ENCODE results near the gene GET4. TPM values are rescaled to one million over a fixed set of nuclear protein-coding genes. Genes with fewer than 3 reads are reported as not detected.

GET4 gene
- total RNA-seq, 2 donors from 2014 or later: 34.8 to 42.2 TPM

GRCh38 chr7:934469-935163, 58.3 kb downstream of the GET4 start:
- WGBS, 2 donors: 86 to 94% methylated on average over 22 to 27 of the region's 34 CpGs
- intact Hi-C loops (cut with DNase I): no loop called here
- H3K9me3 ChIP-seq: no peaks in the 10 kb centered on the region
- H3K36me3 ChIP-seq (replicated peaks in 1 of 2; ENCODE audit: insufficient read depth in 1 of 2, low read depth in 2 of 2): no peaks in the 10 kb centered on the region
- TF ChIP-seq CTCF (IDR thresholded peaks at IDR 0.05): no peak
- TF ChIP-seq POLR2A (IDR thresholded peaks at IDR 0.05): no peak
- no peaks in the 10 kb centered on the region for H3K27me3 ChIP-seq
- H3K4me1 ChIP-seq: no peaks in the 10 kb centered on the region
- H3K27ac ChIP-seq: no peak overlapping the region
- no peak overlapping the region for H3K4me3 ChIP-seq
- peak in 1 of 4 donors; percentile 8 for DNase-seq
- no peak for ATAC-seq

- intact Hi-C loops (cut with DNase I): no loop called here
- H3K36me3 ChIP-seq (replicated peaks in 1 of 2; ENCODE audit: insufficient read depth in 1 of 2, low read depth in 2 of 2): no peaks in the 10 kb centered on the region
- no peaks in the 10 kb centered on the region for H3K4me1 ChIP-seq
- ATAC-seq (no peak), DNase-seq (no peak)
- no peak for TF ChIP-seq CTCF (IDR thresholded peaks at IDR 0.05)
- TF ChIP-seq POLR2A (IDR thresholded peaks at IDR 0.05): no peak
- H3K27me3 ChIP-seq: no peaks in the 10 kb centered on the region
- WGBS, 2 donors: 87 to 90% methylated on average over 9 to 40 of the region's 46 CpGs
- H3K9me3 ChIP-seq: no peaks in the 10 kb centered on the region
- no peak overlapping the region for H3K27ac ChIP-seq
- H3K4me3 ChIP-seq: no peak overlapping the region
Observed at GRCh38 chr7:935164-935873, 59.0 kb downstream of the GET4 start.

GRCh38 chr7:935874-936385, 59.6 kb downstream of the GET4 start:
- H3K27ac ChIP-seq: no peak overlapping the region
- H3K4me3 ChIP-seq: no peak overlapping the region
- H3K9me3 ChIP-seq: no peaks in the 10 kb centered on the region
- intact Hi-C loops (cut with DNase I): no loop called here
- no peak for DNase-seq
- WGBS, 2 donors: 91 to 95% methylated on average over 27 of the region's 28 CpGs
- peak; percentile 7 for ATAC-seq
- no peaks in the 10 kb centered on the region for H3K27me3 ChIP-seq
- H3K36me3 ChIP-seq (replicated peaks in 1 of 2; ENCODE audit: insufficient read depth in 1 of 2, low read depth in 2 of 2): no peaks in the 10 kb centered on the region
- H3K4me1 ChIP-seq: no peaks in the 10 kb centered on the region
- no peak for TF ChIP-seq CTCF (IDR thresholded peaks at IDR 0.05)
- no peak for TF ChIP-seq POLR2A (IDR thresholded peaks at IDR 0.05)

GRCh38 chr7:936386-937054, 60.2 kb downstream of the GET4 start:
- Histone ChIP-seq H3K27me3 (no peaks in the 10 kb centered on the region), H3K9me3 (no peaks in the 10 kb centered on the region), H3K4me1 (no peaks in the 10 kb centered on the region), H3K36me3 (replicated peaks in 1 of 2; ENCODE audit: insufficient read depth in 1 of 2, low read depth in 2 of 2) (no peaks in the 10 kb centered on the region), H3K27ac (no peak overlapping the region), H3K4me3 (no peak overlapping the region)
- no peak for TF ChIP-seq CTCF (IDR thresholded peaks at IDR 0.05)
- intact Hi-C loops (cut with DNase I): no loop called here
- DNase-seq (no peak), ATAC-seq (no peak)
- WGBS, 2 donors: 80 to 86% methylated on average over 13 to 22 of the region's 22 CpGs

All from body of pancreas (tissue), 4 donors.